K562 (cell line): ENCODE results near the gene NEURL2. TPM values are rescaled to one million over a fixed set of nuclear protein-coding genes. Genes with fewer than 3 reads are reported as not detected.

Experiments used
- ADNP ChIP-seq: fragments of 200-800 bp; sonication (Bioruptor generic); IDR thresholded peaks from 2 replicates; pipeline ENCODE4 v1.6.1; 2016; ENCODE audit warnings: missing genetic modification characterization, missing compliant biosample characterization
- ARHGAP35 ChIP-seq: fragments of 450-650 bp; IDR thresholded peaks from 2 replicates; pipeline ENCODE4 v1.6.1; 2018; ENCODE audit not compliant: partially characterized antibody
- ELF2 ChIP-seq: fragments of 250-450 bp; sonication (Bioruptor Pico); IDR thresholded peaks from 2 replicates; pipeline ENCODE4 v1.5.0; 2021; ENCODE audit warnings: mild to moderate bottlenecking
- ETS2 ChIP-seq: IDR thresholded peaks from 2 replicates; pipeline ENCODE4 v1.6.1; 2016; ENCODE audit warnings: borderline replicate concordance, missing genetic modification characterization, mild to moderate bottlenecking, moderate library complexity, missing compliant biosample characterization; ENCODE audit not compliant: poor library complexity, severe bottlenecking
- GABPB2 ChIP-seq: fragments of 250-450 bp; sonication (Bioruptor Pico); conservative IDR thresholded peaks from 2 replicates; pipeline ENCODE4 v1.5.1; 2021; ENCODE audit warnings: mild to moderate bottlenecking
- HDAC8 ChIP-seq: fragments of 450-650 bp; IDR thresholded peaks from 2 replicates; pipeline ENCODE4 v1.6.1; 2016; ENCODE audit warnings: mild to moderate bottlenecking, missing genetic modification characterization, moderate library complexity, missing compliant biosample characterization
- HLTF ChIP-seq: fragments of 450-650 bp; IDR thresholded peaks from 2 replicates; pipeline ENCODE4 v1.6.1; 2016
- HNRNPL ChIP-seq: fragments of 200-400 bp; formaldehyde crosslinking; IDR thresholded peaks from 2 replicates; pipeline ENCODE4 v1.6.1; 2017; ENCODE audit warnings: low read depth, mild to moderate bottlenecking, low read length
- NFE2 ChIP-seq: IDR thresholded peaks from 2 replicates; pipeline ENCODE4 v1.6.1; 2014; ENCODE audit warnings: antibody characterized with exemption, low read depth
- NRF1 ChIP-seq, 2 experiments: fragments of 450-650 bp; IDR thresholded peaks in 1 of 2; conservative IDR thresholded peaks in 1 of 2; 2 replicates each; pipeline ENCODE4 v1.6.1; 2014; ENCODE audit warnings: mild to moderate bottlenecking in 2 of 2
- OTX1 ChIP-seq: fragments of 450-650 bp; formaldehyde crosslinking; IDR thresholded peaks from 2 replicates; pipeline ENCODE4 v1.4.0; 2022; ENCODE audit warnings: mild to moderate bottlenecking
- POLR2AphosphoS2 ChIP-seq: IDR thresholded peaks from 2 replicates; pipeline ENCODE4 v1.6.1; 2012; ENCODE audit warnings: low read length, improper control_type of control experiment
- POLR2B ChIP-seq: fragments of 450-650 bp; IDR thresholded peaks from 2 replicates; pipeline ENCODE4 v1.6.1; 2018; ENCODE audit warnings: low read depth; ENCODE audit not compliant: partially characterized antibody
- PYGO2 ChIP-seq: fragments of 450-650 bp; IDR thresholded peaks from 2 replicates; pipeline ENCODE4 v1.6.1; 2016; ENCODE audit warnings: mild to moderate bottlenecking, missing genetic modification characterization, moderate library complexity, missing compliant biosample characterization
- RAD21 ChIP-seq, 2 experiments: fragments of 250-450 bp in 1 of 2; fragments of 450-650 bp in 1 of 2; sonication (Bioruptor Pico) in 1 of 2; formaldehyde crosslinking in 1 of 2; IDR thresholded peaks in 1 of 2; conservative IDR thresholded peaks in 1 of 2; 2 replicates each; pipeline versions ENCODE4 v1.4.0 to v1.8.0; 2020 to 2022; ENCODE audit warnings: mild to moderate bottlenecking in 2 of 2, moderate library complexity in 1 of 2
- RBM15 ChIP-seq: fragments of 200-400 bp; formaldehyde crosslinking; IDR thresholded peaks from 2 replicates; pipeline ENCODE4 v1.6.1; 2018; ENCODE audit warnings: mild to moderate bottlenecking, low read length, moderate library complexity; ENCODE audit not compliant: insufficient read depth
- RBM17 ChIP-seq: fragments of 200-400 bp; formaldehyde crosslinking; IDR thresholded peaks from 2 replicates; pipeline ENCODE4 v1.6.1; 2017; ENCODE audit warnings: low read depth, mild to moderate bottlenecking, low read length, borderline replicate concordance
- RFX7 ChIP-seq: fragments of 250-450 bp; sonication (Bioruptor Pico); IDR thresholded peaks from 2 replicates; pipeline ENCODE4 v1.5.1; 2021; ENCODE audit warnings: mild to moderate bottlenecking
- TEAD4 ChIP-seq, 2 experiments: sonication (generic) in 1 of 2; formaldehyde crosslinking in 1 of 2; IDR thresholded peaks; 2 replicates each; pipeline versions ENCODE4 v1.6.1 to v1.8.0; 2012 to 2022; ENCODE audit warnings: borderline replicate concordance in 1 of 2, inconsistent platforms in 1 of 2, low read length in 1 of 2, mild to moderate bottlenecking in 1 of 2, missing genetic modification reagents in 1 of 2
- ZFP1 ChIP-seq: fragments of 450-650 bp; formaldehyde crosslinking; IDR thresholded peaks from 2 replicates; pipeline ENCODE4 v1.4.0; 2020; ENCODE audit warnings: mild to moderate bottlenecking, mixed read lengths
- ZNF347 ChIP-seq: fragments of 450-650 bp; formaldehyde crosslinking; IDR thresholded peaks from 2 replicates; pipeline ENCODE4 v1.4.0; 2020; ENCODE audit warnings: low read depth, mild to moderate bottlenecking, moderate library complexity
- polyA plus RNA-seq, 8 experiments: library from polyadenylated mRNA; depleted of rRNA in 4 of 8; stranded (reverse) in 5 of 8; unstranded in 3 of 8; fragments of >200 nt; fragmentation: Nextera tagmentation in 2 of 8; fragmentation: Illumina TruSeq in 1 of 8; extraction: Ambion mirVana in 2 of 8; extraction: Trizol in 1 of 8; gene quantifications; 2 replicates each; pipeline versions ENCODE4 v1.2.1 to v1.2.3, GENCODE V29; 2011 to 2014; ENCODE audit warnings: inconsistent platforms in 1 of 8, missing spikeins in 1 of 8
- total RNA-seq, 7 experiments: library from RNA; depleted of rRNA in 6 of 7; stranded (reverse); fragments of >200 nt in 6 of 7; fragmentation: Illumina TruSeq in 2 of 7; extraction: Trizol in 2 of 7; gene quantifications; 2 replicates each; pipeline versions ENCODE4 v1.2.1 to v1.2.3, GENCODE V29; 2011 to 2021; ENCODE audit warnings: low replicate concordance in 1 of 7
- TF ChIP-seq, protein P1 (sequence below): sonication (generic); formaldehyde crosslinking; IDR thresholded peaks from 2 replicates; pipeline ENCODE4 v1.8.0; 2022; ENCODE audit warnings: missing genetic modification reagents, mild to moderate bottlenecking, moderate library complexity, borderline replicate concordance
- TF ChIP-seq, protein P2 (sequence below), 2 experiments: fragments of 450-650 bp in 1 of 2; IDR thresholded peaks; 2 replicates each; pipeline ENCODE4 v1.6.1; 2011 to 2017; ENCODE audit warnings: low read depth in 2 of 2, antibody characterized with exemption in 1 of 2, borderline replicate concordance in 1 of 2, low read length in 1 of 2, mild to moderate bottlenecking in 1 of 2, mixed read lengths in 1 of 2; ENCODE audit not compliant: control insufficient read depth in 1 of 2
- TF ChIP-seq, protein P3 (sequence below): fragments of 450-650 bp; IDR thresholded peaks from 2 replicates; pipeline ENCODE4 v1.6.1; 2016; ENCODE audit warnings: low read depth, mild to moderate bottlenecking, moderate library complexity

NEURL2 gene
- total and polyA plus RNA-seq, 9 of the 15 experiments (the other 6 are each of a cell fraction or from before 2014, with no cell fraction given), result 0.22 to 1.9 (median 0.50) TPM; not detected in 1

DNA sequence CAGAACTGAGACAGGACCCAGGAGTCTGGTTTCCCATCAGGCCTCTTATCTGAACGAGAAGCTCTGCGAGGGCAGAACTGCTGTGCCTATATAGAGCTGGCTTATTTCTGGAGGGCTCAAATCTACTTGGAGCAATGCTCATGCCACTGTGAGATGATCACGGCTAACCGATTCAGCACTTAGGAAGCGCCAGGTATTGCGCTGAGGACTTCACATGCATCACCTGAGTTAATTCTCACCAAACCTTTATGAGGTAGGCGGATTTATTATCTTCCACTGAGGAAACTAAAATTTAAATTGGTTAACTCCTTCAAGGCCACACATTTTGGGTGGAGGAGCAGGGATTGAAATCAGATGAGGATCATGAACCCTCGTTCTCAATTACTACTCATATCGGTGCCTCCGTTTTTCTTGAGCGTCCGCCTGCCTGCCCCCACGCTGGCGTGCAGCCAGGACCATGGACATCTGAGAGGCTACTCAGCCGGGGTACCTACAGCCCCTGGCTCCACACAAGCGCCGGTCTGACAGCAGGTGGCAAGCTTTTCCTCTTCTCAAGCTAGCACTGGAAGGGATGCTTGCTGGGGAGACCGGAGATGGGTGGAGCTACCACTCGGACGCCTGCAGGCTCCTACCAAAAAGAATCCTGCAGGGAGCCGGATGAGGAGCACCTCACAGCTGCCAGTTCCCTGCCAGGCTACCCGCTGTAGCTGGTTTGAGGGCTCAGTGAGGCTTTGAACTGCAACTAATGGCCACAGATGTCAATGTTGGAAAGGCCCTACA, 42.4 kb upstream of the NEURL2 start (continued):
- TF ChIP-seq, protein P1, sequence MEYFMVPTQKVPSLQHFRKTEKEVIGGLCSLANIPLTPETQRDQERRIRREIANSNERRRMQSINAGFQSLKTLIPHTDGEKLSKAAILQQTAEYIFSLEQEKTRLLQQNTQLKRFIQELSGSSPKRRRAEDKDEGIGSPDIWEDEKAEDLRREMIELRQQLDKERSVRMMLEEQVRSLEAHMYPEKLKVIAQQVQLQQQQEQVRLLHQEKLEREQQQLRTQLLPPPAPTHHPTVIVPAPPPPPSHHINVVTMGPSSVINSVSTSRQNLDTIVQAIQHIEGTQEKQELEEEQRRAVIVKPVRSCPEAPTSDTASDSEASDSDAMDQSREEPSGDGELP (CRISPR knock-in tag), result 0 out of 2 replicates have a peak, but pooled peaks have one; percentile 32
- TF ChIP-seq HLTF (no peak), PYGO2 (tag) (no peak), ZFP1 (CRISPR knock-in tag) (no peak), RBM17 (no peak), ETS2 (tag) (no peak), GABPB2 (CRISPR knock-in tag) (no peak), ADNP (tag) (no peak), POLR2B (no peak), HDAC8 (tag) (no peak), NFE2 (no peak), ELF2 (no peak), RAD21 (CRISPR knock-in tag; conservative IDR thresholded peaks at IDR 0.05 in 1 of 2, IDR thresholded peaks at IDR 0.05 in 1 of 2) (peak; percentile 53 to 66), HNRNPL (no peak), ZNF347 (no peak), RFX7 (CRISPR knock-in tag) (no peak), OTX1 (CRISPR knock-in tag) (no peak), POLR2AphosphoS2 (0 out of 2 replicates have a peak, but pooled peaks have one; percentile 56), RBM15 (no peak), ARHGAP35 (no peak), NRF1 (conservative IDR thresholded peaks at IDR 0.05 in 1 of 2, IDR thresholded peaks at IDR 0.05 in 1 of 2) (no peak), TEAD4 (IDR thresholded peaks at IDR 0.05; ENCODE audit: low read length) (no peak), TEAD4 (CRISPR knock-in tag; IDR thresholded peaks at IDR 0.05; ENCODE audit: borderline replicate concordance) (no peak)
- TF ChIP-seq, protein P2, sequence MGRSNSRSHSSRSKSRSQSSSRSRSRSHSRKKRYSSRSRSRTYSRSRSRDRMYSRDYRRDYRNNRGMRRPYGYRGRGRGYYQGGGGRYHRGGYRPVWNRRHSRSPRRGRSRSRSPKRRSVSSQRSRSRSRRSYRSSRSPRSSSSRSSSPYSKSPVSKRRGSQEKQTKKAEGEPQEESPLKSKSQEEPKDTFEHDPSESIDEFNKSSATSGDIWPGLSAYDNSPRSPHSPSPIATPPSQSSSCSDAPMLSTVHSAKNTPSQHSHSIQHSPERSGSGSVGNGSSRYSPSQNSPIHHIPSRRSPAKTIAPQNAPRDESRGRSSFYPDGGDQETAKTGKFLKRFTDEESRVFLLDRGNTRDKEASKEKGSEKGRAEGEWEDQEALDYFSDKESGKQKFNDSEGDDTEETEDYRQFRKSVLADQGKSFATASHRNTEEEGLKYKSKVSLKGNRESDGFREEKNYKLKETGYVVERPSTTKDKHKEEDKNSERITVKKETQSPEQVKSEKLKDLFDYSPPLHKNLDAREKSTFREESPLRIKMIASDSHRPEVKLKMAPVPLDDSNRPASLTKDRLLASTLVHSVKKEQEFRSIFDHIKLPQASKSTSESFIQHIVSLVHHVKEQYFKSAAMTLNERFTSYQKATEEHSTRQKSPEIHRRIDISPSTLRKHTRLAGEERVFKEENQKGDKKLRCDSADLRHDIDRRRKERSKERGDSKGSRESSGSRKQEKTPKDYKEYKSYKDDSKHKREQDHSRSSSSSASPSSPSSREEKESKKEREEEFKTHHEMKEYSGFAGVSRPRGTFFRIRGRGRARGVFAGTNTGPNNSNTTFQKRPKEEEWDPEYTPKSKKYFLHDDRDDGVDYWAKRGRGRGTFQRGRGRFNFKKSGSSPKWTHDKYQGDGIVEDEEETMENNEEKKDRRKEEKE (IDR thresholded peaks at IDR 0.05; ENCODE audit: borderline replicate concordance in 1 of 2, control insufficient read depth in 1 of 2, low read depth in 2 of 2, low read length in 1 of 2), result no peak
- TF ChIP-seq, protein P3, sequence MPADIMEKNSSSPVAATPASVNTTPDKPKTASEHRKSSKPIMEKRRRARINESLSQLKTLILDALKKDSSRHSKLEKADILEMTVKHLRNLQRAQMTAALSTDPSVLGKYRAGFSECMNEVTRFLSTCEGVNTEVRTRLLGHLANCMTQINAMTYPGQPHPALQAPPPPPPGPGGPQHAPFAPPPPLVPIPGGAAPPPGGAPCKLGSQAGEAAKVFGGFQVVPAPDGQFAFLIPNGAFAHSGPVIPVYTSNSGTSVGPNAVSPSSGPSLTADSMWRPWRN, result no peak
